H1 (cell line): ENCODE results near the gene METTL14. TPM values are rescaled to one million over a fixed set of nuclear protein-coding genes. Genes with fewer than 3 reads are reported as not detected.

ENCODE experiments used
- ASH2L ChIP-seq: fragments of 200-600, 300-600 bp; sonication (generic); IDR thresholded peaks from one replicate; pipeline ENCODE4 v1.7.1; 2017; ENCODE audit warnings: low read length
- CBX8 ChIP-seq: fragments of 300-800, 300-1000 bp; sonication (generic); IDR thresholded peaks from 2 replicates; pipeline ENCODE4 v1.7.1; 2016; ENCODE audit warnings: low read depth, low read length, borderline replicate concordance
- E2F6 ChIP-seq: IDR thresholded peaks from 2 replicates; pipeline ENCODE4 v1.6.1; 2012; ENCODE audit warnings: inconsistent platforms
- GTF2F1 ChIP-seq: IDR thresholded peaks from 2 replicates; pipeline ENCODE4 v1.6.1; 2012; ENCODE audit warnings: low read depth, low read length, improper control_type of control experiment, borderline replicate concordance
- SIX5 ChIP-seq: IDR thresholded peaks from 2 replicates; pipeline ENCODE4 v1.6.1; 2011; ENCODE audit warnings: mild to moderate bottlenecking, low read depth, low read length
- SP2 ChIP-seq: IDR thresholded peaks from 2 replicates; pipeline ENCODE4 v1.6.1; 2012; ENCODE audit warnings: mild to moderate bottlenecking, low read length, inconsistent platforms
- SRF ChIP-seq: IDR thresholded peaks from 2 replicates; pipeline ENCODE4 v1.6.1; 2011; ENCODE audit warnings: mild to moderate bottlenecking, low read depth, low read length, moderate library complexity
- polyA plus RNA-seq, 7 experiments: library from polyadenylated mRNA; depleted of rRNA in 3 of 7; stranded (reverse) in 5 of 7; unstranded in 2 of 7; fragments of >200 nt in 5 of 7; fragments of 200-250 nt in 2 of 7; gene quantifications; 1 replicate in 5 of 7; 2 replicates in 1 of 7; 4 replicates in 1 of 7; pipeline versions ENCODE4 v1.2.1 to v1.2.3, GENCODE V29; 2011 to 2013; ENCODE audit warnings: missing spikeins in 2 of 7, mixed read lengths in 2 of 7
- total RNA-seq: library from RNA; stranded (reverse); fragmentation: NEBNext Ultra II Directional; extraction: Animal tissue kit (Norgen Biotek cat#: 25700); gene quantifications from 2 replicates; pipeline ENCODE4 v1.2.1, GENCODE V29; 2021
- TF ChIP-seq, protein P1 (sequence below): fragments of 300-600 bp; sonication (generic); IDR thresholded peaks from 2 replicates; pipeline ENCODE4 v1.7.1; 2012; ENCODE audit warnings: low read length, moderate library complexity, mild to moderate bottlenecking, inconsistent platforms; ENCODE audit not compliant: insufficient replicate concordance

METTL14 gene
- total and polyA plus RNA-seq, 2 of the 8 experiments (the other 6 are each of a cell fraction or from before 2014, with no cell fraction given), result 8.8 to 57.3 TPM

GRCh38 chr4:118761397-118762016 lies 76.3 kb downstream of the METTL14 start (continued):
- TF ChIP-seq, protein P1, sequence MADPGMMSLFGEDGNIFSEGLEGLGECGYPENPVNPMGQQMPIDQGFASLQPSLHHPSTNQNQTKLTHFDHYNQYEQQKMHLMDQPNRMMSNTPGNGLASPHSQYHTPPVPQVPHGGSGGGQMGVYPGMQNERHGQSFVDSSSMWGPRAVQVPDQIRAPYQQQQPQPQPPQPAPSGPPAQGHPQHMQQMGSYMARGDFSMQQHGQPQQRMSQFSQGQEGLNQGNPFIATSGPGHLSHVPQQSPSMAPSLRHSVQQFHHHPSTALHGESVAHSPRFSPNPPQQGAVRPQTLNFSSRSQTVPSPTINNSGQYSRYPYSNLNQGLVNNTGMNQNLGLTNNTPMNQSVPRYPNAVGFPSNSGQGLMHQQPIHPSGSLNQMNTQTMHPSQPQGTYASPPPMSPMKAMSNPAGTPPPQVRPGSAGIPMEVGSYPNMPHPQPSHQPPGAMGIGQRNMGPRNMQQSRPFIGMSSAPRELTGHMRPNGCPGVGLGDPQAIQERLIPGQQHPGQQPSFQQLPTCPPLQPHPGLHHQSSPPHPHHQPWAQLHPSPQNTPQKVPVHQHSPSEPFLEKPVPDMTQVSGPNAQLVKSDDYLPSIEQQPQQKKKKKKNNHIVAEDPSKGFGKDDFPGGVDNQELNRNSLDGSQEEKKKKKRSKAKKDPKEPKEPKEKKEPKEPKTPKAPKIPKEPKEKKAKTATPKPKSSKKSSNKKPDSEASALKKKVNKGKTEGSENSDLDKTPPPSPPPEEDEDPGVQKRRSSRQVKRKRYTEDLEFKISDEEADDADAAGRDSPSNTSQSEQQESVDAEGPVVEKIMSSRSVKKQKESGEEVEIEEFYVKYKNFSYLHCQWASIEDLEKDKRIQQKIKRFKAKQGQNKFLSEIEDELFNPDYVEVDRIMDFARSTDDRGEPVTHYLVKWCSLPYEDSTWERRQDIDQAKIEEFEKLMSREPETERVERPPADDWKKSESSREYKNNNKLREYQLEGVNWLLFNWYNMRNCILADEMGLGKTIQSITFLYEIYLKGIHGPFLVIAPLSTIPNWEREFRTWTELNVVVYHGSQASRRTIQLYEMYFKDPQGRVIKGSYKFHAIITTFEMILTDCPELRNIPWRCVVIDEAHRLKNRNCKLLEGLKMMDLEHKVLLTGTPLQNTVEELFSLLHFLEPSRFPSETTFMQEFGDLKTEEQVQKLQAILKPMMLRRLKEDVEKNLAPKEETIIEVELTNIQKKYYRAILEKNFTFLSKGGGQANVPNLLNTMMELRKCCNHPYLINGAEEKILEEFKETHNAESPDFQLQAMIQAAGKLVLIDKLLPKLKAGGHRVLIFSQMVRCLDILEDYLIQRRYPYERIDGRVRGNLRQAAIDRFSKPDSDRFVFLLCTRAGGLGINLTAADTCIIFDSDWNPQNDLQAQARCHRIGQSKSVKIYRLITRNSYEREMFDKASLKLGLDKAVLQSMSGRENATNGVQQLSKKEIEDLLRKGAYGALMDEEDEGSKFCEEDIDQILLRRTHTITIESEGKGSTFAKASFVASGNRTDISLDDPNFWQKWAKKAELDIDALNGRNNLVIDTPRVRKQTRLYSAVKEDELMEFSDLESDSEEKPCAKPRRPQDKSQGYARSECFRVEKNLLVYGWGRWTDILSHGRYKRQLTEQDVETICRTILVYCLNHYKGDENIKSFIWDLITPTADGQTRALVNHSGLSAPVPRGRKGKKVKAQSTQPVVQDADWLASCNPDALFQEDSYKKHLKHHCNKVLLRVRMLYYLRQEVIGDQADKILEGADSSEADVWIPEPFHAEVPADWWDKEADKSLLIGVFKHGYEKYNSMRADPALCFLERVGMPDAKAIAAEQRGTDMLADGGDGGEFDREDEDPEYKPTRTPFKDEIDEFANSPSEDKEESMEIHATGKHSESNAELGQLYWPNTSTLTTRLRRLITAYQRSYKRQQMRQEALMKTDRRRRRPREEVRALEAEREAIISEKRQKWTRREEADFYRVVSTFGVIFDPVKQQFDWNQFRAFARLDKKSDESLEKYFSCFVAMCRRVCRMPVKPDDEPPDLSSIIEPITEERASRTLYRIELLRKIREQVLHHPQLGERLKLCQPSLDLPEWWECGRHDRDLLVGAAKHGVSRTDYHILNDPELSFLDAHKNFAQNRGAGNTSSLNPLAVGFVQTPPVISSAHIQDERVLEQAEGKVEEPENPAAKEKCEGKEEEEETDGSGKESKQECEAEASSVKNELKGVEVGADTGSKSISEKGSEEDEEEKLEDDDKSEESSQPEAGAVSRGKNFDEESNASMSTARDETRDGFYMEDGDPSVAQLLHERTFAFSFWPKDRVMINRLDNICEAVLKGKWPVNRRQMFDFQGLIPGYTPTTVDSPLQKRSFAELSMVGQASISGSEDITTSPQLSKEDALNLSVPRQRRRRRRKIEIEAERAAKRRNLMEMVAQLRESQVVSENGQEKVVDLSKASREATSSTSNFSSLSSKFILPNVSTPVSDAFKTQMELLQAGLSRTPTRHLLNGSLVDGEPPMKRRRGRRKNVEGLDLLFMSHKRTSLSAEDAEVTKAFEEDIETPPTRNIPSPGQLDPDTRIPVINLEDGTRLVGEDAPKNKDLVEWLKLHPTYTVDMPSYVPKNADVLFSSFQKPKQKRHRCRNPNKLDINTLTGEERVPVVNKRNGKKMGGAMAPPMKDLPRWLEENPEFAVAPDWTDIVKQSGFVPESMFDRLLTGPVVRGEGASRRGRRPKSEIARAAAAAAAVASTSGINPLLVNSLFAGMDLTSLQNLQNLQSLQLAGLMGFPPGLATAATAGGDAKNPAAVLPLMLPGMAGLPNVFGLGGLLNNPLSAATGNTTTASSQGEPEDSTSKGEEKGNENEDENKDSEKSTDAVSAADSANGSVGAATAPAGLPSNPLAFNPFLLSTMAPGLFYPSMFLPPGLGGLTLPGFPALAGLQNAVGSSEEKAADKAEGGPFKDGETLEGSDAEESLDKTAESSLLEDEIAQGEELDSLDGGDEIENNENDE, result no peak
- TF ChIP-seq SRF (no peak), GTF2F1 (no peak), CBX8 (no peak), E2F6 (no peak), ASH2L (no peak), SIX5 (no peak), SP2 (no peak)
